HL-60 (cell line): ENCODE results near the gene CKLF.

ENCODE experiments used
- DNase-seq, 2 experiments: peaks; one replicate each; pipeline ENCODE4 v3.0.0-alpha.2; 2010 to 2020; ENCODE audit warnings: low read depth in 1 of 2, low spot score in 1 of 2
- H3K27ac ChIP-seq: fragments of 250-450 bp; sonication (Bioruptor Pico); replicated peaks from 2 replicates; pipeline ENCODE4 v1.5.1; 2020; ENCODE audit warnings: mild to moderate bottlenecking, moderate library complexity
- H3K27me3 ChIP-seq: fragments of 250-450 bp; sonication (Bioruptor Pico); 2 replicates; pipeline ENCODE4 v1.5.1; 2021; ENCODE audit warnings: mild to moderate bottlenecking, moderate library complexity; ENCODE audit not compliant: insufficient read depth, poor library complexity, severe bottlenecking
- H3K4me3 ChIP-seq: replicated peaks from 2 replicates; pipeline ENCODE4 v1.5.1; 2011; ENCODE audit warnings: mild to moderate bottlenecking, control low read depth, low read length; ENCODE audit not compliant: insufficient read depth
- CTCF ChIP-seq: IDR thresholded peaks from one replicate; pipeline ENCODE4 v1.5.1; 2011; ENCODE audit warnings: low read length, control low read depth, inconsistent platforms; ENCODE audit not compliant: insufficient read depth
- GABPA ChIP-seq: IDR thresholded peaks from 2 replicates; pipeline ENCODE4 v1.6.1; 2012; ENCODE audit warnings: low read depth
- POLR2AphosphoS5 ChIP-seq: IDR thresholded peaks from 2 replicates; pipeline ENCODE4 v1.6.1; 2012; ENCODE audit warnings: low read depth
- REST ChIP-seq: IDR thresholded peaks from 2 replicates; pipeline ENCODE4 v1.6.1; 2012; ENCODE audit warnings: low read depth; ENCODE audit not compliant: insufficient replicate concordance
- SPI1 ChIP-seq: IDR thresholded peaks from 2 replicates; pipeline ENCODE4 v1.6.1; 2012; ENCODE audit warnings: low read depth, mild to moderate bottlenecking, borderline replicate concordance

Gene CKLF

GRCh38 chr16:66517586-66518263, 34.7 kb upstream of the CKLF start:
- TF ChIP-seq POLR2AphosphoS5 (no peak; the same call in 1 of the 2 replicates), SPI1 (0 out of 2 replicates have a peak, but pooled peaks have one; percentile 9)
- peak in 1 of 2 experiments; percentile 38 for DNase-seq
- Histone ChIP-seq H3K4me3 (no peak overlapping the region), H3K27ac (peak overlapping the region; percentile 95), H3K27me3 (no peaks in the 10 kb centered on the region)

GRCh38 chr16:66519482-66520373, 32.6 kb upstream of the CKLF start:
- DNase-seq, result no peak
- Histone ChIP-seq H3K27me3 (no peaks in the 10 kb centered on the region), H3K4me3 (no peak overlapping the region), H3K27ac (peak overlapping the region; percentile 99)
- TF ChIP-seq SPI1, result no peak
- no peak for TF ChIP-seq CTCF
- no peak for TF ChIP-seq POLR2AphosphoS5
- TF ChIP-seq REST, result no peak
- TF ChIP-seq GABPA, result no peak

GRCh38 chr16:66520406-66521170, 31.8 kb upstream of the CKLF start:
- Histone ChIP-seq H3K27me3 (no peaks in the 10 kb centered on the region), H3K4me3 (no peak overlapping the region), H3K27ac (peak overlapping the region; percentile 99)
- TF ChIP-seq POLR2AphosphoS5 (peak; percentile 17; the same call in 1 of the 2 replicates), CTCF (no peak), REST (no peak), SPI1 (peak; percentile 95), GABPA (no peak)
- DNase-seq, result peak; percentile 81 to 88
